Panc1 (cell line): ENCODE data around the gene HCFC1.

ENCODE experiments used
- CTCF ChIP-seq: fragments of 450-650 bp; IDR thresholded peaks from 2 replicates; pipeline ENCODE4 v1.5.1; 2017; ENCODE audit warnings: mild to moderate bottlenecking
- POLR2AphosphoS5 ChIP-seq: IDR thresholded peaks from 2 replicates; pipeline ENCODE4 v1.6.1; 2012; ENCODE audit warnings: mild to moderate bottlenecking, low read depth, low read length, moderate library complexity
- SIN3A ChIP-seq: IDR thresholded peaks from 2 replicates; pipeline ENCODE4 v1.6.1; 2012; ENCODE audit warnings: low read depth, mild to moderate bottlenecking, low read length, moderate library complexity, borderline replicate concordance; ENCODE audit not compliant: insufficient read depth
- TCF7L2 ChIP-seq: IDR thresholded peaks from 2 replicates; pipeline ENCODE4 v1.6.1; 2011; ENCODE audit warnings: mild to moderate bottlenecking, low read depth, low read length, inconsistent platforms

GRCh38 chrX:153956044-153956907 is 15.3 kb downstream of the HCFC1 start:
- TF ChIP-seq POLR2AphosphoS5 (no peak), CTCF (no peak), TCF7L2 (no peak), SIN3A (no peak)
